ENCODE results near the gene SPATA16.

DNA sequence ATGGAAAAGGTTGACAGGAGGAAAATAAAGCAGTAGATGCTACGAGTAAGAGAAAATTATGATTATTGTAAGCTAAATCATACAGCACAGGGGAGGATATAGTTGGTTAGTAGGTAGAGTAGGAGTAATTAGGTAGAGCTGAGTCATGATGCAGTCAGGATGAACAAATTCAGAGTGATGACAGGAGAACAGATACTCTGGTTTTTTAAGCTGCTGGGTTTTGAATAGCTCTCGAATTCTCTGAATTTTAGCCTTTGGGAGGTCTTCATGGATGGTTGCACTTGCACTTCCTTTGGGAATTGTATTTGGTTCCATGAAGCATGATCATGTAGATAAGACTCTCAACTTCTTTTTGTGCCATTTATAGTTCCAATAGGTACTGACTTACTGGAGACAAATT, 294.3 kb downstream of the SPATA16 start:
- TF ChIP-seq, protein P1, sequence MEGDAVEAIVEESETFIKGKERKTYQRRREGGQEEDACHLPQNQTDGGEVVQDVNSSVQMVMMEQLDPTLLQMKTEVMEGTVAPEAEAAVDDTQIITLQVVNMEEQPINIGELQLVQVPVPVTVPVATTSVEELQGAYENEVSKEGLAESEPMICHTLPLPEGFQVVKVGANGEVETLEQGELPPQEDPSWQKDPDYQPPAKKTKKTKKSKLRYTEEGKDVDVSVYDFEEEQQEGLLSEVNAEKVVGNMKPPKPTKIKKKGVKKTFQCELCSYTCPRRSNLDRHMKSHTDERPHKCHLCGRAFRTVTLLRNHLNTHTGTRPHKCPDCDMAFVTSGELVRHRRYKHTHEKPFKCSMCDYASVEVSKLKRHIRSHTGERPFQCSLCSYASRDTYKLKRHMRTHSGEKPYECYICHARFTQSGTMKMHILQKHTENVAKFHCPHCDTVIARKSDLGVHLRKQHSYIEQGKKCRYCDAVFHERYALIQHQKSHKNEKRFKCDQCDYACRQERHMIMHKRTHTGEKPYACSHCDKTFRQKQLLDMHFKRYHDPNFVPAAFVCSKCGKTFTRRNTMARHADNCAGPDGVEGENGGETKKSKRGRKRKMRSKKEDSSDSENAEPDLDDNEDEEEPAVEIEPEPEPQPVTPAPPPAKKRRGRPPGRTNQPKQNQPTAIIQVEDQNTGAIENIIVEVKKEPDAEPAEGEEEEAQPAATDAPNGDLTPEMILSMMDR (IDR thresholded peaks at IDR 0.05): no peak
- no peak for TF ChIP-seq POLR2A (IDR thresholded peaks at IDR 0.05)

Measured in thyroid gland (tissue), 4 donors.